Astrocyte of the cerebellum (primary cell): ENCODE data around the gene BDH1.

Experiments
- DNase-seq: peaks from one replicate; pipeline ENCODE4 v3.0.0-alpha.2; 2011; ENCODE audit warnings: low read depth
- H3K4me3 ChIP-seq: 2 replicates; pipeline ENCODE4 v1.5.1; 2011; ENCODE audit warnings: mild to moderate bottlenecking, low read depth, low read length, moderate library complexity
- CTCF ChIP-seq: IDR thresholded peaks from 2 replicates; pipeline ENCODE4 v1.5.1; 2012; ENCODE audit warnings: low read length, low read depth, moderate library complexity, mild to moderate bottlenecking; ENCODE audit errors: missing control alignments
- in situ Hi-C: cut with HindIII; loops from 2 replicates; pipeline ENCODE4 v1.10.0; 2017; ENCODE audit warnings: low sequenced_read_pairs

The BDH1 gene

DNA sequence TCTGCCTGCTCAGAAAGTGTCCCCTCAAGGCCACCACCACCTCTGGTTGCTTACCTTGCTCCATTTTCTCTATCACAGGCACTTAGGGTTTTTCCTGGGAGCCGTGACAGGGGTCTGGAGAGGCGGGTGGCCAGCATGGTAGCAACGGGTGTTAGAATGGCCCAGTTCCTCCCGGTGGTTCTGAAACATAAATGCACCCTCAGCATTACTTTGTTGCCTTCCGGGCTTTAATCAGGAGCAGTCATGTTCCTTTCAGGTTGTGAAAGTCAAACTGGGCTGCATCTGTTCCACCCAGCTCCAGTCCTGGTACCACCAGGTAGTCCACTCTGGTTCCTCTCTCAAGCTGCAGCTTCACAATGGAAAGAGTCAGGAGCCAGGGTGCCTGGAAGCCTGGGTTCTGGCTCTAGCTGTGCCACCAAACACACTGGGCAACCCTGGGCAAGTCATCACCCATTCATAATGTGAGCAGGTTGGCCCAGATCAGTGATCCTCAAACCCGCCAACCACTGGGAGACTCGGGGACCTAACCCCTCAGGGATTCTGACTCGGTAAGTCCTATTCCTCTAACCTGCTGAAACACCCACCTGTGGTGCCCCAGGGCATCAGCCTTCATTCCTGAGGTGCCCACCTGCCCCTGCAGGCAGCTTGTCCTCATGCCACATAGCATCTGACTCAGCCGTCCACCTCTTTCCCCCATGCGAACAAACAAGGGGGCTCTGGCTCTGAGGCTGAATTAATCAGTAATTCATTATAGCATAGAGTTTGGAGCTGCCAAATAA lies 9.3 kb downstream of the BDH1 start:
- no peak for TF ChIP-seq CTCF
- in situ Hi-C loops, result no loop called here
- H3K4me3 ChIP-seq, result no peak overlapping the region
- DNase-seq, result no peak

DNA sequence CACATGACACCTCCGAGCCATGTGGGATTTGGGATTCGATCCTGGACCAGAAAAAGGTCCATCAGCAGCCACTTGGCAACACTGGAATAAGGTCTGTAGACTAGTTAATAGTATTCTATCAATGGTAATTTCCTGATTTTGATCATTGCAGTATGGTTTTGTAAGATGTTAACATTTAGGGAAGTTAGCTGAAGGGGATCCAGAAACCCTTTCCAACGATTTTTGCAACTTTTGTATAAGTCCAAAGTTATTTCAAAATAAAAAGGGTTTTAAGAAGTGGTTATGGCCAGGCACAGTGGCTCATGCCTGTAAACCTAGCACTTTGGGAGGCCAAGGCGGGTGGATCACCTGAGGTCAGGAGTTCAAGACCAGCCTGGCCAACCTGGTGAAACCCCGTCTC lies 10.2 kb downstream of the BDH1 start:
- in situ Hi-C loops, result no loop called here
- no peak overlapping the region for H3K4me3 ChIP-seq
- DNase-seq, result no peak
- no peak for TF ChIP-seq CTCF

DNA sequence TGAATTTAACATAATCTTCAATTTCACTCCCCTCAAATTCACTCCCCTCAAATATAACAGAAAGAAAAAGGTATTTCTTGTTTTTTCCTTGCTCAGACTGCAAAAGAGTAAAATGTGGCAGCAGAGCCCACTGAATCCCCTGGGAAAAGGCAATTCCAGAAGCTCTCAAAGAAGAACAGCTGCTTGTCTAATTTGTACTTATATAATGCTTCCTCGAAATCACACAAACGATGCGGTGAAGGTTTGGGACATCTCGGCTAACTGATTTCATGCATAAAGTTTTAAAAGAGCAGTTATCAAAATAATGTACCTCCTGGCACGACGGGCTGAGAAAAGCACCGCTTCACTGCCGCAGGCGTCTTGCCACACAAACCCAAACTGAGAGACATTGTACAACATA lies 10.7 kb downstream of the BDH1 start:
- no peak overlapping the region for H3K4me3 ChIP-seq
- in situ Hi-C loops, result no loop called here
- no peak for DNase-seq
- TF ChIP-seq CTCF, result no peak

GRCh38 chr3:197542741-197543454 lies 12.9 kb downstream of the BDH1 start:
- no peak for DNase-seq
- H3K4me3 ChIP-seq, result no peak overlapping the region
- TF ChIP-seq CTCF, result no peak
- in situ Hi-C loops, result no loop called here

DNA sequence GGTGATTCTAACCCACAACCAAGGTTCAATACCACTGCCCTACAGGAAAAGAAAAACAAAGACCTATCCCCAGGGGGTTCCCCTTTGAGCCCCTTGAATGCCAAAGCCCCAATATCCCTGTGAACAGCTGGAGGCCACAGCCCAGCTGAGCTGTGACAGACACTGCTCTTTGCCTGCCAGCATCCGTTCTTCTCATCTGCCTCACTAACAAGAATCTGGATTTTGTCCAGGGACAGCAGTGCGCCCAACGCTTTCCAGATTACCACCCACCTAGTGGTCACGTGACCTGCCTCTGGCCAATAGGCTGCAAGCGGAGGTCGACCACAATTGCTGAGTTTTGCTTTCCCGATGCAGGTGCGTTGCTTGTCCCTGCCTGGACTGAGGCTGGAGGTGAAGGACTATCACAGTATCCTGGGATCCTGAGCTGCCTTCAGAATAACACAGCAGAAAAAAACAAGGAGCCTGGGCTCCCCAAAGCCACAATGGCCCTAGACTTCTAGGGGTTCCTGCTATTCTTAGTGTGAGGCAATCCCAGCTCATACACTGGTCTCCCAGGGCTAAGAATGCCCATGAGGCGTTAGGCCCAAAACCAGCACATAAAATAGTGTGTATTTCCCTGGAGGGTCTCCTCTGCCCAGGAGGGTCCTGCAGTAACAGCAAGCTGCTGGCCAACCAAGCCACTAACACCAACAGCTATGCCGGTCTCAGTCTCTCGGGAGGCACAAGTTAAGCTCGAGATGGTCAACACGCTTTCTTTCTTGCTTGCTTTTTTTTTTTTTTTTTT lies 13.8 kb downstream of the BDH1 start:
- DNase-seq, result peak; percentile 57
- no peak overlapping the region for H3K4me3 ChIP-seq
- TF ChIP-seq CTCF, result no peak
- in situ Hi-C loops, result no loop called here

DNA sequence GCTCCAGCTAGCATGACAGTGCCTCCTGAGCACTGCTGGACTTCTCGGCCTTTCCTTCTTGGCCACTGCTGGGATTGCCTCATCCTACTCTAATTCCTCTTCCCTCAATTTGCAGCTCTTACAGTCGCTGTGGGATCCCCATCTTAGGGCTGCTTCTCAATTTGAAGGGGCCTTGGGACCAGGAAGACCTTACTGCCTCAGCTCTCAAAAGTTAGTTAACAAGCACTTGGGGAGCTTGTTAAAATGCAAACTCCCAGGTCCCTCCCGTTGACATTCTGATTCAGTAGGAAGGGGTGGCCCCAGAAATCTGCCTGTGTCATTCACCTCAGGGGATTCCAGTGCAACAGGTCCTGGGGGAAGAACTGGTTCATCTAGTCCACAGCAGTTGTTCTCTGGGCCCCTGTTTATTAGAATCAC lies 14.8 kb downstream of the BDH1 start:
- in situ Hi-C loops, result no loop called here
- H3K4me3 ChIP-seq, result no peak overlapping the region
- no peak for DNase-seq
- TF ChIP-seq CTCF, result no peak
